ENCODE measurements around the gene ADAMTSL1.

Gene ADAMTSL1

DNA sequence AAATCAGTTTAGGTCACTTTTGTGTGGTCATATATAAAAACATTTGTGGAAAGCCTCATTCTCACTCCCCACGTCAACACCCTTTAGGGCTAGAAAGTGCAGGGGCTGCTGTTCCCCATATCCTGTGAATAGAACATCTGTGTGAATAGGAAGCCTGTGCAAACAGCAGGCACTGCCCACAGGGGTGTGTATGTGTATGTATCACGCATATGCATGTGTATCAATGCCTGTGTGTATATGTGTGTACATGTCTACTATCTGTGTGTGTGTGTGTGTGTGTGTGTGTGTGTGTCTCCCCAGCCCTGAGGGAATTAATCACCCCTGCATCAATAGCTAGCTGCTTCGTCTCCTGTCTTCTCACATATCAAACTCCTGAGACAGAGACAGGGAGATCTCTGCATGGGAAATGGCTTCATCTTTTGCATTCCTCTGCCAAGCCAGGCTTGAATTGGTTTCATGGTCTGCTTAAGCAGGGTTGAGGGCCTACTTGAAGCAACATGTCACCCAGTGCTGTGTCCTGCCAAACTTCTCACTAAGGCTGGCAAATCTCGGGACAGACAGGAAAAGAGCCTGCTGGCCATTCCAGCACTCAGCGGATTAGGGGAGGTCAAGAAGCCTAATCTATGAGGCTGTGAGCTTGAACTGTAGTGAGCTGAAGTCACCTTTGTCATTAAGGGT lies 265.8 kb downstream of the ADAMTSL1 start:
- TF ChIP-seq CTCF (IDR thresholded peaks at IDR 0.05; ENCODE audit: control insufficient read depth, insufficient read depth, low read depth, low read length, missing control alignments) = no peak
- DNase-seq (ENCODE audit: low read depth) = no peak
- no peak overlapping the region for H3K4me3 ChIP-seq (ENCODE audit: control insufficient read depth, low read depth, low read length)

GRCh38 chr9:18741359-18741758 lies 267.4 kb downstream of the ADAMTSL1 start:
- no peak overlapping the region for H3K4me3 ChIP-seq (ENCODE audit: control insufficient read depth, low read depth, low read length)
- no peak for DNase-seq (ENCODE audit: low read depth)
- TF ChIP-seq CTCF (IDR thresholded peaks at IDR 0.05; ENCODE audit: control insufficient read depth, insufficient read depth, low read depth, low read length, missing control alignments) = no peak

DNA sequence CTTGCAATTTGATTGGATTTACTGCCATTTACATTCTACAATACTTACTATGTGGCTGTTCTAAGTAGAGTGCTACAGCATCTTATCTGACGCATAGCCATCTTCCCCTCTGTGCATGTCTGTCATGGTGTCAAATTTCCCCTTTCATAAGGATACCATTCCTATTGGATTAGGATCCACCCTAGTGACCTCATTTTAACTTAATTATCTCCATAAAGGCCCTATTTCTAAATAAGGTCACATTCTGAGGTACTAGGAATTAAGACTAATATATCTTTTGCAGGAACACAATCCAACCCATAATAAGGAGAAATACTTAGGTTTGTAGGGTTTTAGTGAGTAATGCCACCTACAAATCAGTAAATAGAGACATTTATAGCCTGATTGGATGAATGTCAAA lies 268.0 kb downstream of the ADAMTSL1 start:
- no peak for TF ChIP-seq CTCF (IDR thresholded peaks at IDR 0.05; ENCODE audit: control insufficient read depth, insufficient read depth, low read depth, low read length, missing control alignments)
- DNase-seq (ENCODE audit: low read depth) = no peak
- no peak overlapping the region for H3K4me3 ChIP-seq (ENCODE audit: control insufficient read depth, low read depth, low read length)

DNA sequence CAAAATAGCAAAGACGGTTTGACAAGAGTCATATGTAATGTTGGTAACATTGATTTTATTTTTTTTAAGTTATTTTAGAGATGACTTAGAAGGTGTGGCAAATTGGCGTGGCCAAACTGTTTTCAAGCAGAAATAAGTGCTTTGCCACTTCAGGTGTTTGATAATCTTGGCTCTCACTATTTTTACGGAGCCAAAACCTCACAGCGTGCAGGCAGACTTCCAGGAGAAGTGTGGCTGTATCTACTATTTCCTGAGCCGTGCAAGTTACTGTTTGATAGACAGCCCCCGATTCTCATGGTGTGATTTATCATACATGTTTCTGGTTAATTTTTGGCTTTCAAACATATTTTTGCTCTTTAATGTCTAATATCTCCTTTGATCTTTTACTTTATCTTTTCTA lies 269.5 kb downstream of the ADAMTSL1 start:
- no peak overlapping the region for H3K4me3 ChIP-seq (ENCODE audit: control insufficient read depth, low read depth, low read length)
- no peak for DNase-seq (ENCODE audit: low read depth)
- TF ChIP-seq CTCF (IDR thresholded peaks at IDR 0.05; ENCODE audit: control insufficient read depth, insufficient read depth, low read depth, low read length, missing control alignments) = no peak

DNA sequence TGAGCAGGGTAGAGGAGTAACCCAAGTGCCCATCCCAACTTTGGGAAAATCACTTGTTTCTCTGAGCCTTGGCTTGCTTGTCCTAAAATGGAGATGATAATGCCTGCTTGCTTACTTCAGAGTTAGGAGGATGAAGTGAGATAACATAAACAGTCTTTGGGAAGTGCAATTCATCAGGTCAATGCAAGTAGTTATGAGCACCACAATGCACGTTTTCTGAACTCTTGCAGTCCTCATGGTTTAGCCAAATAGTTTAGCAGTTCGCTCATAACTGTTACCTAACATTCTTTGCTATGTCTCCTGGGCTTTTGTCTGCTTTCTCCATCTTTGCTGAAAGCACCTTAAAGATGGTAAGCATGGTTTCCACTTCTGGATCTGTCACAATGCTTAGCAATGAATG lies 270.0 kb downstream of the ADAMTSL1 start:
- no peak overlapping the region for H3K4me3 ChIP-seq (ENCODE audit: control insufficient read depth, low read depth, low read length)
- no peak for DNase-seq (ENCODE audit: low read depth)
- TF ChIP-seq CTCF (IDR thresholded peaks at IDR 0.05; ENCODE audit: control insufficient read depth, insufficient read depth, low read depth, low read length, missing control alignments) = no peak

DNA sequence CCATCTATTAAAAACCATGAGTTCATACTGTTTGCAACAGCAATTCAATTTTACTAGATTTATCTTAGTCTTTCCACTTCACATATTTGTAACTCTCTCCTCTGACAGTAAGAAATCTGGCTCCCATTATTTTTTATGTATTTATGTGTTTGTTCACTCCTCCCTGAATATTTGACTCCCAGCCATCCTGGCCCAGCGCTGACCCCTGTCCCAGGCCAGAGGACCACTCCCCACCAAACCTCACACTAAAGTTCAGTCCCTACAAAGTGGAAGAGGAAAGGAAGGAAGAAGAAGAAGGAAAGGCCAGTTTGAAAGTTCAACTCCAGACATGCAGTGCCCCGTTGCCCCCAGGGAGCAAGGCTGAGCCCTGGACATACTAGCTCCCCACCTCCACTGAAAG lies 271.8 kb downstream of the ADAMTSL1 start:
- DNase-seq (ENCODE audit: low read depth) = no peak

More for the DNA sequence above, 271.8 kb downstream of the ADAMTSL1 start:
- TF ChIP-seq CTCF (IDR thresholded peaks at IDR 0.05; ENCODE audit: control insufficient read depth, insufficient read depth, low read depth, low read length, missing control alignments) = no peak
- H3K4me3 ChIP-seq (ENCODE audit: control insufficient read depth, low read depth, low read length) = no peak overlapping the region
